GM18873 (cell line): Measurements from ENCODE around the gene CCDC92B.
"Not testable (repeated sequence)": the region's sequence is repeated elsewhere in the genome, so short reads cannot be mapped to it uniquely, and the experiment has no call there.

Source experiments
- ATAC-seq: cut with Tn5 transposase; IDR thresholded peaks from one replicate; pipeline ENCODE4 v1.9.1; 2021; ENCODE audit warnings: mild to moderate bottlenecking, moderate library complexity, moderate number of reproducible peaks; ENCODE audit not compliant: unreplicated experiment, low FRiP score

CCDC92B gene

DNA sequence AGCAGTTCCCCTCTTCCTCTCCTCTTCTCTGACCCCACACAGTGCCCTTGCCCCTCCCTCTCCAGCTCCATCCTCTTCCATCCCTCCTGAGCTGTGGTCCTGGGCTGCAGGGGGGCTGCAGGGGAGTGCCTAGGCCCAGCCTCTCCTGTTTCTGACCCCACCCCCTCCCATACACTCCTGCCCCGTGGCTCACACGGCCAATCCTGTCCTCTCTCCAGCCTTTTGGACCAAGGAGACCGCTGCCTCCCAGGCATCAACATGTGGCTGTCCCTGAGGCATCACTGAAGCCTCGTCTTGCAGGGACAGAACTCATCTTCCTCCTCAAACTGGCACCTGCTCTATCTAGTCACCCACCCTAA lies 44.6 kb downstream of the CCDC92B start:
- ATAC-seq: no peak

DNA sequence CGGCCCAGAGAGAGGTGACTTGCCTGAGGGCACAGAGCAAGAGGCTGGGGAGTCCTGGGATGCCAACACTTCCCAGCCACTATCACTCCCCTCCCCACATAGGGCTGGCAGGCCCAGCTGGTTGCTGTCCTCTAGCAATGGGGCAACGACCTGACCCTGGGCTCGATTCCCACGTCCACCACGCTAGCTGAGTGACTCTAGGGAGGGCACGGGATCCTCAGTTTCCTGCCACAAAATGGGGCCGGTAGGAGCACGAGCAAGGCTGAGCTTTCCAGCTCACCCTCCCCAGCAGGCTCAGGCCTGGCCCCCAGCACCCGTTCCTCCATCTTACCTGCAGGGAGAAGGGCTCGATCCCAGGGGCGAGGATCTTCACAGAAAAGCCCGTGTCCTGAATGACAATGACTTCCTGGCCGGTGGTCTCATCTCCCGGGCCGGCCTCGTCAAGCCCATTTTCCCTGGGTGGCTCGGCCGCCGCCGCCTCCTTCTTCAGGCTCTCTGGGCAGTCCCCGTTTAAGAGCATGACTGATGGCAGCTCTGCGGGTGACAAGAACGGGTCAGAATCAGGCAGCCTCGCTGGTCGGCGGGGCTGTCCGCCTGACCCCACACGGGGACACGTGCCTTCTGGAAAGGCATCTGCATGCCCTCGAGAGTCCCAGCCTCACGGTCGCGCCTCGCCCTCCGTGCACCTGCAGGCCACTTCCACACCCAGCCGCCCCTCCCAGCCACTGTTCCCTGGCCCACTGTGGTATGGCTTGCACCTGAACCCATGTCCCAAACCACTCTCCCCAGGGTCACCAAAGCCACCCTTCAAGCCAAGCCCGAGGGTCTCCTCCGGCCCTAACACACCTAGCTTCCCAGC lies 45.2 kb downstream of the CCDC92B start:
- ATAC-seq: no peak

DNA sequence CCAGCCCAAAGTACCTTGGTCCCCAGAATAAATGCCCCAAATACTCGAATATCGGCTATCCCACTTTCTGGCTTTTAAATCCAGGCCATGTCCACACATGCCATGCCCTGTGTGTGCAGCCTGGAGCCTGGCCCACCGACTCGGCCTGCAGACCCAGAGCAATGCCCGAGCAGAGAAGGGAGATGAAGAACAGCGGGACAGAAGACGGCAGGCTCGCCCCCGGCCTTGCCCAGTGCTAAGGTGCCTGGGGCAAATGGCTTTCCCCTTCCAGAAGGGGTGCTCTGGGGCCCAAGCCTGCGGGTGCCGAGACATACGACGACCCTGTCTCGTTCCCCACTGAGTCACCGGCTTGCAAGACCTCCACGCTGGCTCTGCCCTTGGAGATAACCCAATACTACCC lies 45.8 kb downstream of the CCDC92B start:
- ATAC-seq: no peak

DNA sequence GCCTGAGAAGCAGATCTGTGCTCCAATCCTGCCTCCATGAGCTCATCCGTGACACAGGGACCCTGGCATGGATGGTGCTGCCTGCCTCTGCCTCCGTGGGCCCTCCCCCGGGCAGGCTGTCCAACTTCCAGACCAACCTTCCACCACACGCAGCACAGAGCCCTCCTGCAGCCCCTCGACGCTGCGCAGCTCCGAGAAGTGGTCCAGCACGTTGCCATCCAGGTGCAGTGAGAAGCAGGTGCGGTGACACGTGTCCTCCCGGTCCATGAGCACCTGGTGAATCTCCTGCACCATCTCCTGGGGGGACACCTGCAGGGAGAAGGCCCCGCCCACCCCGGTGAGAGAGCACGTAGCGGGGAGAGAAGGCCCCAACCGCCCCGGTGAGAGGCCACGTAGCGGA lies 46.3 kb downstream of the CCDC92B start:
- no peak for ATAC-seq

DNA sequence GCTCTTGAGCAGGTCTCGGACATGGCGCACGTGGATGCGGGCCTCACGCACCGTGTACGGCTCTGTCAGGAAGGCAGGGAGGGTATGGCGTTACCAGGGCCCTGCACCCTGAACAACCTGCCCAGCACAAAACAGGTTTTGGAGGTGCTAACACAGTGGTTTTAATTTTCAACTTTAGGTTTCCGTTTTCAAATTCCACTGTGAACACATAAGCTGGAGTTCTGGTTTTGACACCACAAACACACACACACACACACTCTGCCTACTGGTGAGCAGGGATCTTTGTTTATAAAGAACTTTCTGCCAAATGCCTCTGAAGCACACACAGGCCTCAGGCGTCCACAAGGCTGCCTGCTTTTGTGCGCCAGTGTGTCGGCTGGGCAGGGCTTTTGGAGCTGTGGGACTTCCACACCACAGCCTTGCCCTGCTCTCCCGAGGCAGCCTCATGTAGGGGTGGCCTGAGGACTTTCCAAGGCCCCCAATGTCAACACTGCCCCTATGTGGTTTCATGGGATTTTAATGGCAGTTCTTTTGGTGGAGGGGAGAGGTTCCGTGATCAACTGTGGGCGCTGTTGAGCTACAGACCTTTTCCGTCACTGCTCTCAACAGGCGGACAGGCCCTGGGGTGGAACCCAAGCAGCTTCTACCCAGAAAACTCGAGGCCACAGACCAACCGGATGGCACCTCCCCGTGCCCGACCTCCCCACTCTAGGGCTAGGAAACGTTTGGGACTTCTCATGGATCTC lies 47.3 kb downstream of the CCDC92B start:
- ATAC-seq: no peak

DNA sequence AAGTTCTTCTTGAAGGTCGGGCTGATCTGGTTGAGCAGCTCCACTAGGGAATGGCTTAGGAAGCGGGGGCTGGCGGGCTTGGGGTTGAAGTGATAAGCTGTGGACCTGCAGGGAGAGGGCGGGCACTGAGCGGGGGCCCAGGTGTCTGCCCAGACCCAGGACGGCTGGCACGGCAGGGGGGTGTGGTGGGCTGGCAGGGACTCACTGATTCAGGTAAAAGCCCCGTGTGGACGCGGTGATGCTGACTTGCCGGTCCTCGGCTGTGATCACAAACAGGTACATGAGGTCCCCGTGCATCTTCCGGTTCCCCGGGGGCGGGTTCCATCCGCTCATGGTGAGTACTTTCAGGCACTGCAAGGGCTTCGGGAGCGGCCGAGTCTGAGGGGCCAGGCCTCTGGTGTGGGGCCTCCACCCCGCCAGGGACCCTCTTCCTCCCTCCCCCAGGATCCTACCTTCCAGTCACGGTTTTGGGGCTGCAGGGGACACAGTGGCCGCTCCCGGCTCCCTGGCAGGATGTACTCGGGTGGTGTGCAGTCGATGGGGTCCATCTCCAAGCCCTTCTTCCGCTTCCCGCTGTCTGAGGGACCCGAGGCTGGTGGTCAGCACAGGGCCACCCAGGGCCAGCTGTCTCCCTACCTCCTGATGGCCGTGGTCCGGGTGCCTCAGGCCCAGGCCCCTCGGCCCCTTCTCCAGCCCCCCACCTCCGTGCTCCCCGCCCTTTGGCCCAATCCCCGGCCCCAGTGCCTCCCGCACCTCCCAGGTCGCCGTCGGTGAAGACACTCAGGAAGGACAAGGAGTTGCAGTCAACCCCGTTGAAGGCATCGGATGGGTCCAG lies 48.1 kb downstream of the CCDC92B start:
- no peak for ATAC-seq

DNA sequence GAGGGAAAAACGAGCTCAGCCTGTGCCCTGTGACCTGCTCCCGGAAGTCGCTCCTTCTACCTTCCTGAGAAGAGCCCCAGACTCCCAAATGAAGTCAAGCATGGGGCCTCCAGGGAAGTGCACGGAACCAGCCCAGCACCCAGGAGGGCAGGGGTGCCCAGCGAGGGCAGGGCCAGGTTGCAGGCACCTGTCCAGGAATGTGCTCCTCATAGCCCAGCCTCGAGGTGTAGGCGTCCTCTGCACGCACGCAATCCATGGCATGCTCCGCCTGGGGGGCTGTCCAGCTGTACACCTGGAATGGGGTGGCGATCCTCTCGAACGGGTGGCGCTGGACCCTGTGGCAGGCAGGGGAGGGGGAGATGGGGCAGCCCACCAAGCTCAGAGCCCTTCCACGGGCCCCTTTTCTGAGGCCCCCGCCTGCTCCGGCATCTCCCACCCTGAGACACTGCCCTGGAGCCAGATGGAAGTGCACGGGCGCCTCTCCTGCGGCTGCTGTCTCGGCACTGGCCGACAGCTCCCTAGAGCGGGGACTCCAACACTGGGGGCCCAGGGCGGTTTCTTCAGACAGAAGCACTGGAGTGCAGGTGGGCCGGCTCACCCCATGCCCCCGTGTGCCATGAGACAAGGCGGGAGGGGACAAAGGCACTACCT lies 48.8 kb downstream of the CCDC92B start:
- ATAC-seq: no peak

DNA sequence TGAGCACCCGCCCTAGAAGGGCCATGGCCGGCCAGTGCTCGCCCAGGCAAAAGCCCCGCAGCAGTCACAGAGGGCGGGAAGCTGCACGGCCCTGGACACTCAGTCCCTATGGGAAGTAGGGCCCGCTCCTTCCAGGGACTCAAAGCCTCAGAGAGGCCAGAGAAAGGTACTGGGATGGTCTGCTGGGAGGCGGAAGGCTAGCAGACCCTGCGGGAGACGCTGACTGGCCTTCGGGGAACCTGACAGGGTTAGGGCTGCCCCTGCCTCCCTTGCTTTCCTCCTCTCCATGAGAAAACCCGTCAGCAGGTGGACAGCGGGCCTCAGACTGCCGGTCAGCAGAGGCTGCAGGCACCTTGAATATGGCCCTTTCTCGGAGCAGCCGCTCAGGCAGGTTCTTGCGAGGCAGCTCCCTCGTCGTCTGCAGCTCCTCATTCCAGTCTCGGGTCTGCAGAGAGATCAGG lies 49.4 kb downstream of the CCDC92B start:
- no peak for ATAC-seq

DNA sequence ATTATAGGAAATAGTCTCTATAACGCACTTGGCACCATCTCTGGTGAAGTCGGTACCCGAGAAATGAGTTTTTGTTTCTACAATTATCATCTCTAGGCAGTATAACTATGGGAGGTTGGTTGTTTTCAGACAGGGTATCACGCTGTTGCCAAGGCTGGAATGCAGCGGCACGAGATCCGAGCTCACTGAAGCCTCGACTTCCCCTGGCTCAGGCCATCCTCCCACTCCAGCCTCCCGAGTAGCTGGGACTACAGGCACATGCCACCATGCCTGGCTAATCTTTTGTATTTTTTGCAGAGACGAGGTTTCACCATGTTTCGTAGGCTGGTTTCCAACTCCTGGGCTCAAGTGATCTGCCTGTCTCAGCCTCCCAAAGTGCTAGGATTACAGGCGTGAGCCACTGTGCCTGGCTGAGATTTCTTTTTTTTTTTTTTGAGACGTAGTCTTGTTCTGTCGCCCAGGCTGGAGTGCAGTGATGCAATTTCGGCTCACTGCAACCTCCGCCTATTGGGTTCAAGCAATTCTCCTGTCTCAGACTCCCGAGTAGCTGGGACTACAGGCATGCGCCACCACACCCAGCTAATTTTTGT lies 50.1 kb downstream of the CCDC92B start:
- ATAC-seq: not testable (repeated sequence)

DNA sequence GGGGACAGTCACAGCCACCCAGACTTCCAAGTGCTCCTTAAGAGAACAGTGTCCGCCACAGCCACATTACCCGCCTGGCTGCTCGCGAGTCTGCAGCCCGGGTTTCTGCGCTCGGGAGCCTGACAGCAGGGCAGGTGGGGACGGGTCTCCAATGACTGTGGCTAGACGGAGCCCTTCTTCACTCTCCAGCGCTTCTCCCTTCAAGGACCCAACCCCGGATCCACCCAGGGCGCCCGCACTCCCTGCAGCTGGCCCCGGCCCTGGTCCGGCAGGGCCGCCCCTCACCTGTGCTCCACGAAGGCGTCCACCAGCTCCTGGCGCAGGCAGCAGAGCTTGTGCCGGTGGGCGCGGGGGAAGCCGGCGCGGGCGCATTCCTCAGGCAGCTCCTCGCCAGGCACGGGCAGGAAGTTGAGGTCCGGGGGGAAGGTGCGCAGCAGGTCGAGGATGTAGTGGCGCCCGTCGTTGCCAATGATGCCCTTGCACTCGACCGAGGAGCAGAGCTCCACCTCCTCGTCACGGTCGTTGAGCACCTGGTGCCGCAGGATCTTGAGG lies 51.8 kb downstream of the CCDC92B start:
- no peak for ATAC-seq

DNA sequence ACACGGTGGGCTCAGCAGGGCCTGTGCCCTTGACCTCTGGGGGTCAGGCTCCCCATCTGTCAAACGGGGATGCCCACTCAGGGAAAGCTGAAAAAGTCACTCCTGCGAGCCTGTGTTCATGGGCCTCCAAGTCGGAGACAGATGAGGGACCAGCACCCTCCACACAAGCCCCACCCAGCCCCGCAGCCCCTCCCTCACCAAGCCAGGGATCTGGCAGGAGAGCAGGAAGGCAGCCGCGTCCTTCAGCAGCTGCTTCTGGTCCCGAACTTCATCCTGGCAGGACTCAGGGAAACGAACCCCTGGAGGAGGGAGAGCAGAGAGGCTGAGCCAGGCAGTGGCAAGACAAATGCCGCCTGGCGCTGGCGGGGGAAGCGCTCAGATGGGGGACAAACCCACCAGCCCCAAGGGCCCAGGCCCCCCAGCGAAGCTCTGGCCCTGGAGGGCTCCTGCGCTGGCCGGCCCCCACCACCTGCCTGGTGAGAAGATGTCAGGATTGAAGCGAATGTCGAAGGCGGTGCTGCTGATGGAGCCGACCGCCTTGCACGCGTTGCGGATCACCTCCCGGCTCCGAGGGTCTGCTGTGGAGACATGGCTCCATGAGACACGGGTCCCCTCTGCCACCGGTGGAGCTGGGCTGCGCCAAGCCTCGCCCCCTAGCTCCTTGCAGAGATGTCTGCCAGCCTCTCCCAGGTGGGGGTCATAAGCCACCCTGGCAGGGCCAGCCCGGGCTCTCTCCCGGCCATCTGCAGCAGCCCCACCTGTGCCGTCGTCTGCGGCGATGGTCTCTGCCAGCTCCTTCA lies 53.3 kb downstream of the CCDC92B start:
- no peak for ATAC-seq

DNA sequence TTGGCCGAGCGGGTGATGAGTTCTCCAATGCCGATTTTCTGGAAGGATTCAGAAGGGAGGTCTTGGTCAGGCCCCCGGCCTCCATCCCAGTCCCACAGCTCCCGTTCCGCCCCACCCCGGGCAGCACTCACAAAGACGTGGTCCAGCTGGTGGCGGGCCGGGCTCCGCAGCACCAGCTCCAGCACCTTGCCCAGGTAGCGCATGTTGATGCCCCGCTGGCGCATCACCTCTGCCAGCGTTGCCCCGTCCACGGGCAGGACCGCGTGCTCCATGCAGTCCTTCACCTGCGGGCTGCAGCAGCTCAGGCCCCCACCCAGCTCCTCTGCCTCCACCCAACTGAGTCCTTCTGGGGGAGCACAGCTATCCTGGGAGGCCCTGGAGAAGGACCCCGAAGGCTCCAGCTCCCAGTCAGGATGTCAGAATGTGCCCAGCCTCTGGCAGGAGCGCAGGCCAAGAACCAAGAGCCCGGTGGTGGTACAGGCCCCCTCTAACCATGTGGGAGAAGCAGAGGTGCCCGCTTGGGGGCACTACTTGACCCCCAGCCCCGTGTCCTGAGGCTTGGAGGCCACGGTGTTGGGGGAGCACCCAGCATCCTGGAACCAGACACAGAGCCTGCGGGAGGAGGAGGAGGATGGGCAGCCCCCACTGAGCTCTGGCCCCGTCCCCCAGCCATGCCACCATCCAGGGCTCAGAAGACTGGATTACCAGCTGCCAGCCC lies 54.0 kb downstream of the CCDC92B start:
- ATAC-seq: no peak

DNA sequence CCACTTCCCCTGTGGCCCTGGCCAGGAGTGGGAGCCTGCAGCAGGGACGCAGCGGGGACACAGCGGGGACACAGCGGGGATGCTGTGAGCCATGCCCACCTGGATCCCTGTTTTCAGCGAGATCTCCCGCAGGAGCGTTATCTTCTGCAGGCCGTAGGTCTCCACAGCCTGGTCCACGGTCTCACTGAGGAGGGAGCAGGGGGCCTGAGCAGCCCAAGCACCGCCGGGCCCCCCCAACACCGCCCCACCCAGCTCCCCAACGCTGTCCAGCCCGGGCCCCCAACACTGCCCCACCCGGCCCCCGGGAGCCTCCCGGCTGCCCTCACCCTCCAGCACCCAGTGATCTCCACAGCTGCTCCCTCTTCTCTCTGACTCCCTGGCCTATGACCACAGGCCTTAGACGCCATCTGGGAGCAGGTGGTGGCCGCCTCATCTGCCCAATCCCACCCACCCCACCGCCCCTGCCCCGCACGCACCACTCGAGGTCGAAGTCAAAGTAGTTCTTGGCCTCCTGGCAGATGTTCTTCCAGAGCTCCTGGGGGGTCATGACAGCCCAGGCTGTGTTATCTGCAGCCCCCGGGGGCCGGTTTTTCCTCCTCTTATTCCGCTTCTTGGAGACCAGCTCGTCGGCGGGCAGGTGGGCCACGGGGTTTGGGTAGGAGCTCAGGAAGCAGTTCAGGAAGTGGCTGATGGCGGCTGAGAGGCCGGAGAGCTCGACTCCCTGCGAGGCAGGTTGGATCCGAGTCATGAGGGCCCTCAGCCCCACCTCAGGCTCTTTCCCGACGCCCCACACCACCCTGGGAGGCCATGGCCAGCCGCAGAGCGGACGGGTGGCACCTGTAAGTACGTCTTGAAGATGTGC lies 54.8 kb downstream of the CCDC92B start:
- no peak for ATAC-seq

DNA sequence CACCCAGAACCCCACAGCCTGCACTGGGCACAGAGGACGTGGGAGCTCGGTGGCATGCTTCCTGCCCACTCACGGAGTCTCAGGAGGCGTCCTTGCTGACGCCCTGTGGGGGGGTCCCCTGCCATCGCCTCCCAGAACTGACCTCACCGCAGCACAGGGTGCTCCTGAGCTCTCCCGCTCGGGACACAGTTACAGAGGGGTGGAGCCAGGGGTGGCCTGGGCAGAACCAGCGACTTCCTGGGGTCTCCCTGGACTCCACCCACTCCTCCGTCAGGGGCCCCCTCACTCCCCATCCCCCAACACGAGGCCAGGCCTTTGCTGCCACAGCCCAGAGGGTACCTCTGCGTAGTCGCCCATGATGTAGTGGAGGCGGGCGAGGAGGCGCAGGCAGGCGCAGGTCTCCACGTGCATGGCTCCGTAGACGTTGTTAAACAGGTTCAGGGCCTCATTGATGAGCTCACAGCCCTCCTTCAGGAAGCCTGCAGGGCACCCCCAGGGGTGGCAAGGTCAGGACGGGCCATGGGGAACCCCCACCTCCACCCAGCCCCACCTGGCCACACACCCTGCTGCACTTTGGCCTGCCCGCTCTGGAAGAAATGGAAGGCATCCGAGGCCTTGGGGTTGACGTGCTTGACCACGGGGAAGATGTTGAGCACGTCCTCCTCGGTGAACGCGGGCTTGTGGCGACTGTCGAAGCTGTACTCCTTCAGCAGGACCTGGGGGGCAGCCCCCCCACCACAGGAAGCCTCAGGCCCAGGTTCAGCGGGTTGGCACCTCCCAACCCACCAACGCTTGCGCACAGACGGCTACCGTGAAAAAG lies 55.7 kb downstream of the CCDC92B start:
- ATAC-seq: no peak

DNA sequence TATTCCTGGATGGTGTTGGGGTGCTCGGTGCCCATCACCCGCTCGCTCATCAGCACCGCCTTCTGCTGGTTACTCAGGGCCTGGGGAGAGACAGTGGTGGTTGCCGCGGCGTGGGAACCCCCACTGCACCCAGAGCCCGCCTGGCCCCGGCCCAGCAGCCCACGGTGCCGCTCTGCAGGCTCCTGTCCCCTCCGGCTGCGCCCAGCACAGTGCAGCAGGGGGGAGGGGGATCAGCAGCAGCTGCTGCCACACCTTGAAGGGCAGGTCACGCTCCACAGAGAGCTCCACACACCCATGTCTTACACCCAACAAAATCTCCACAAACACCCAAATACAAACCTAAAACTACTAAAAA lies 56.7 kb downstream of the CCDC92B start:
- no peak for ATAC-seq

DNA sequence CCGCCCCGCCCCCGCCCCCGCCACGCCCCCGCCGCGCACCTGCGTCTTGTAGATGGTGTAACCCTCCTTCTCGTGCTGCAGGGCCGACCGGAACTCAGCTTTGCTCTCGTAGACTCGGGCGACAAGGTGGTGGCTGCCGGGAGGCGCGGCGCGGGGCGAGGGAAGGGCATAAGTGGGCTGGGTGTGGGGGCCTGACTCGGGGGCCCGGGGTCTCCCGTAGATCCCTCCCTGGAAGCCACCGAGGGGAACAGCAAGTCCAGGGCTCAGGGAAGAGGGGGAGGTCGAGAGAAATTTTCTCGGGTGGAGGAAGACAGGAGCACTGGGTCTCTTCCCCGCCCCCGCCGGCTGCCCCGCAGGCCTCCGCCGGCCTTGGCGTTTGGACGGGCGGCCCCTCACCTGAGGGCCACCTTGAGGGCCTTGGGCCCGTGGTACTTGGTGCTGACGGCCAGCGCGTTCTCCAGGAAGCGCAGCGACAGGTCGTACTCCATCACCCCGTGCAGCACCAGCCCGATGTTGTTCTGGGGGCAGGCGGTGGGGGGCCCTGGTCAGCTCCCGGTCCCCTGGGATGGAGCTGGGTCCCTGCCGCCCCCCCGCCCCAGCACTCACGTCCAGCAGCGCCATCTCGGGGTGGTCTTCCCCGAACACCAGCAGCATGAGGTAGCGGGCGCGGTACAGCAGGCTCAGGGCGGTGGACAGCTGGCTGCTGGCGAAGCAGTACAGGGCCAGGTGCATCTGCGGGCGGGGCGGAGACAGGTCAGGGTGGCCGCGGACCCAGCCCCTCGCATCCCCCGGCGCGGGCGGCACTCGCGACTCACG lies 57.3 kb downstream of the CCDC92B start:
- ATAC-seq: no peak
